ENCODE data around the gene DCTN2.
"Not testable (repeated sequence)": the region's sequence is repeated elsewhere in the genome, so short reads cannot be mapped to it uniquely, and the experiment has no call there.

DCTN2 gene

GRCh38 chr12:57515408-57515933 lies 31.5 kb downstream of the DCTN2 start:
- DNase-seq (ENCODE audit: low read depth): no peak

GRCh38 chr12:57514720-57515407 lies 32.1 kb downstream of the DCTN2 start:
- DNase-seq (ENCODE audit: low read depth): no peak

GRCh38 chr12:57514246-57514645 lies 32.7 kb downstream of the DCTN2 start:
- not testable (repeated sequence) for DNase-seq (ENCODE audit: low read depth)

GRCh38 chr12:57513677-57514076 lies 33.3 kb downstream of the DCTN2 start:
- not testable (repeated sequence) for DNase-seq (ENCODE audit: low read depth)

- DNase-seq (ENCODE audit: low read depth): no peak
Observed at GRCh38 chr12:57513266-57513665, 33.7 kb downstream of the DCTN2 start.

GRCh38 chr12:57512665-57513064 lies 34.3 kb downstream of the DCTN2 start:
- DNase-seq (ENCODE audit: low read depth): no peak

GRCh38 chr12:57511588-57512325 lies 35.2 kb downstream of the DCTN2 start:
- DNase-seq (ENCODE audit: low read depth): no peak

GRCh38 chr12:57511161-57511560 lies 35.8 kb downstream of the DCTN2 start:
- DNase-seq (ENCODE audit: low read depth): no peak

GRCh38 chr12:57507796-57508195 lies 39.2 kb downstream of the DCTN2 start:
- DNase-seq (ENCODE audit: low read depth): not testable (repeated sequence)

GRCh38 chr12:57506541-57506940 lies 40.5 kb downstream of the DCTN2 start:
- not testable (repeated sequence) for DNase-seq (ENCODE audit: low read depth)

- not testable (repeated sequence) for DNase-seq (ENCODE audit: low read depth)
Observed at GRCh38 chr12:57502311-57502969, 44.6 kb downstream of the DCTN2 start.

GRCh38 chr12:57500213-57500612 lies 46.8 kb downstream of the DCTN2 start:
- DNase-seq (ENCODE audit: low read depth): no peak

GRCh38 chr12:57498571-57498970 lies 48.4 kb downstream of the DCTN2 start:
- DNase-seq (ENCODE audit: low read depth): no peak

GRCh38 chr12:57498132-57498502 lies 48.9 kb downstream of the DCTN2 start:
- no peak for DNase-seq (ENCODE audit: low read depth)

- no peak for DNase-seq (ENCODE audit: low read depth)
Observed at GRCh38 chr12:57497223-57498131, 49.5 kb downstream of the DCTN2 start.

- no peak for DNase-seq (ENCODE audit: low read depth)
Observed at GRCh38 chr12:57496822-57497221, 50.2 kb downstream of the DCTN2 start.

- DNase-seq (ENCODE audit: low read depth): not testable (repeated sequence)
Observed at GRCh38 chr12:57495051-57495701, 51.8 kb downstream of the DCTN2 start.

GRCh38 chr12:57491393-57492280 lies 55.4 kb downstream of the DCTN2 start:
- DNase-seq (ENCODE audit: low read depth): no peak

- no peak for DNase-seq (ENCODE audit: low read depth)
Observed at GRCh38 chr12:57490126-57490525, 56.9 kb downstream of the DCTN2 start.

- no peak for DNase-seq (ENCODE audit: low read depth)
Observed at GRCh38 chr12:57489157-57489641, 57.8 kb downstream of the DCTN2 start.

All from fibroblast of the conjunctiva (primary cell).